Femur (tissue), 1 donor: Measurements from ENCODE around the gene LMBR1.
A peak's percentile ranks its signal among the peaks of the same experiment; 100 is the strongest.
"Not testable (repeated sequence)": the region's sequence is repeated elsewhere in the genome, so short reads cannot be mapped to it uniquely, and the experiment has no call there.

ENCODE experiments used
- DNase-seq: peaks from one replicate; pipeline ENCODE4 v3.0.0-alpha.2; 2017

LMBR1 gene

GRCh38 chr7:156892821-156893706 is at the start of gene LMBR1:
Gene LMBR1 (minus strand): TSS chr7:156893183. CDS start chr7:156892993, 190 bp downstream.
- DNase-seq: peak; percentile 97

DNA sequence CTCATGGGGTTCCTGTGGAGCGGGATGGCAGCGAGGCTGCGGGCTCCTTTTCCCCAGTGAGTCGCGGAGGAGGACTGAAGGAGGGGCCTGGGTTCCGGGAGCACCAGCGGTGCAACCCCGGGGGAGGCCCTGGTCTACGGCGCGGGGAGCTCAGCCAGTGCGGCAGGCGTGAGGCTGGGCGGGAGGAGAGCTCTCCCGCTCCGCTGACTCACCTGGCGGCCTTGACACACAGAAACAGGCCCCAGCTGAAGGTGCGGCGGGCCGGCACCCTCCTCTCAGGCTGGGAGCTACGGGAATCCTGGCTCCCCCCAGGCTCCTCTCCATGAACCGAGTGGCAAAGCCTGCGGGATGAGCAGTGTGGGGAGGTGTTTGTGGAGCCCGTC is 49.7 kb upstream of the LMBR1 start:
- DNase-seq: no peak

DNA sequence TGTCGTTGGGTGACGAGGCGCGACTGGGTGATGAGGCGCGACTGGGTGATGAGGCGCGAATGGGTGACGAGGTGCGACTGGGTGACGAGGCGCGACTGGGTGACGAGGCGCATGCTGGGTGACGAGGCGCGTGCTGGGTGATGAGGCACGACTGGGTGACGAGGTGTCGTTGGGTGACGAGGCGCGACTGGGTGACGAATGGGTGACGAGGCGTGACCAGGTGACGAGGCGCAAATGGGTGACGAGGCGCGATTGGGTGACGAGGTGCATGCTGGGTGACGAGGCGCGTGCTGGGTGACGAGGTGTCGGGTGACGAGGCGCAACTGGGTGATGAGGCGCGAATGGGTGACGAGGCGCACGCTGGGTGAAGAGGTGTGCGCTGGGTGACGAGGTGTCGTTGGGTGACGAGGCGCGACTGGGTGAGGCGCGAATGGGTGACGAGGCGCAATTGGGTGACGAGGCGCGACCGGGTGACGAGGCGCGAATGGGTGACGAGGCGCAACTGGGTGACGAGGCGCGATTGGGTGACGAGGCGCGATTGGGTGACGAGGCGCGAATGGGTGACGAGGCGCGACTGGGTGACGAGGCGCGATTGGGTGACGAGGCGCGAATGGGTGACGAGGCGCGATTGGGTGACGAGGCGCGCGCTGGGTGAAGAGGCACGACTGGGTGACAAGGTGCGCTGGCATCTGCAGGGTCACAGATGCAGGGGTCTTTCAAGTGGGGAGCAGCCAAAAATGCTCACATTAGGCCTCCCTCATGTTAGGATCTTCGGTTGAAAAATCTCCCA is 48.6 kb upstream of the LMBR1 start:
- no peak for DNase-seq

DNA sequence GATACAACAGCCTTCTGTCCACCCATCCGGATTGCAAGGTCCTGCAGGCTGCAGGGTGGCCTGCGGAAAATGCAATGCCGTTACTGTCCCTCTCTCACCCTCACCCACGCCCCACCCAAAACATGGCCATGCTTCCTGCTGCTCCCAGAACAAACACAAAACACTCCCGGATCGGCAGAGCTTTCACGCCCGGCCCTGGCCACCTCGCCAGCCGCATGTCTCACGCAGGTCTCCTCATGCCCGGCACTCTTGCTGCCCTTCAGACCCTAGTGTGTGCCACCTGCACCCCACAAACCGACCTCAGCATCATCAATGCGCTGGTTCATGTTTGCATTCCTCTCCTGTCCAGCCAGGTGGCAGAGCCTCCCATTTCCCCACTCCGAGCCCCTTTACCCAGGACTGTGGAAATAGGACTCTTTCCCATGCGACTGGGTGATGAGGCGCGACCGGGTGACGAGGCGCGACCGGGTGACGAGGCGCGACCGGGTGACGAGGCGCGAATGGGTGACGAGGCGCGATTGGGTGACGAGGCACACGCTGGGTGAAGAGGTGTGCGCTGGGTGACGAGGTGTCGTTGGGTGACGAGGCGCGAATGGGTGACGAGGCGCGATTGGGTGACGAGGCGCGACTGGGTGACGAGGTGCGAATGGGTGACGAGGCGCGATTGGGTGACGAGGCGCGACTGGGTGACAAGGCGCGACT is 47.6 kb upstream of the LMBR1 start:
- DNase-seq: no peak

DNA sequence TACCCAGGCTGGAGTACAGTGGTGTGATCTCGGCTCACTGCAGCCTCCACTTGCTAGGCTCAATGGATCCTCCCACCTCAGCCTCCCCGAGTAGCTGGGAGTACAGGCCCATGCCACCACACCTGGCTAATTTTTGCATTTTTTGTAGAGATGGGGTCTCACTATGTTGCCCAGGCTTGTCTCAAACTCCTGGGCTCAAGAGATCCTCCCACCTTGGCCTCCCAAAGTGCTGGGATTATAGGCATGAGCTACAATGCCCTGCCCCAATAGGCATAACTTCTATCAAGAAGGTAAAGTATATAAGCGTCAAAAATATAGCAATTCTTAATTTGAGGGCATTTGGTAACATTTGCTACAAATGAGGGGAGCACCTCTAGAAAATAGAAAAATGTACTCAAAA is 43.8 kb upstream of the LMBR1 start:
- not testable (repeated sequence) for DNase-seq

DNA sequence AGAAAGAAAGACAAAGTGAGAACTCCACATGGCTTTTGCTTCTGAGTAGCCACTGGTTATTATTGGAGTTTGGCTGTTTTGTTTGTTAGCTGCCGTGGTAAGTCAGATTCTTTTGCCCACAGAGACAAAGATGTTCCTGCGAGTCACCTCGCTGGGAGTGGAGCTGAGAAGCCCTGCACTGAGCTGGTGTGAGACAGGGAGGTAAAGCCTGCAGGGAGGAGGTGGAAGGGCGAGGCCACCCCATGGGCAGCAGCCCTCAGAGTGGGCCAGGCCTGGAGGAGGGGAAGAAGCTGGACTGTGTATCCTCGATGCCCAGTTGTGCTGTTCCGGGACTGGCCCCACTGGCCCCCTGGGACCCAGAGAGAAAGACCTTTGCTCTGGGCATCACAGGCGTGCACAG is 42.3 kb upstream of the LMBR1 start:
- no peak for DNase-seq

DNA sequence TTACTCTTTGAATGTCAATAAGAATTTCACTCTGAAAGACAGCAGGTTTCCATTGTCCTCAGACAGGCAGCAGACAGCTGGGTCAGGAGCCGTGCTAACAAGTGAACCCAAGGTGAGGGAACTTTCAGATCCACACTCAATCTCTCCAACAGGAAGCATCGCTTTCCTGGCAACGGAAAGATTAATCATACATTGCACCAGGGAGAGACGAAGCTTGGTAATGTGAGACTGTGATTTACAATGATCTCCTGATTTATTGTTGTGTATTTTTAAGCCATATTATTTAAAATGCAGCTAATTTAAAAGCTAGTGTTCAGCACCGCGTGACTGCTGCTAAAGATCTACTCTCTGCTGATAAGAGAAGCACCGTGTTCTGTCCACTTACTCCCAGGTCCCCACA is 39.0 kb upstream of the LMBR1 start:
- no peak for DNase-seq

GRCh38 chr7:156929789-156930539 is 37.0 kb upstream of the LMBR1 start:
- DNase-seq: no peak

- no peak for DNase-seq
These were observed 35.4 kb upstream of the LMBR1 start for GRCh38 chr7:156928406-156928747.

DNA sequence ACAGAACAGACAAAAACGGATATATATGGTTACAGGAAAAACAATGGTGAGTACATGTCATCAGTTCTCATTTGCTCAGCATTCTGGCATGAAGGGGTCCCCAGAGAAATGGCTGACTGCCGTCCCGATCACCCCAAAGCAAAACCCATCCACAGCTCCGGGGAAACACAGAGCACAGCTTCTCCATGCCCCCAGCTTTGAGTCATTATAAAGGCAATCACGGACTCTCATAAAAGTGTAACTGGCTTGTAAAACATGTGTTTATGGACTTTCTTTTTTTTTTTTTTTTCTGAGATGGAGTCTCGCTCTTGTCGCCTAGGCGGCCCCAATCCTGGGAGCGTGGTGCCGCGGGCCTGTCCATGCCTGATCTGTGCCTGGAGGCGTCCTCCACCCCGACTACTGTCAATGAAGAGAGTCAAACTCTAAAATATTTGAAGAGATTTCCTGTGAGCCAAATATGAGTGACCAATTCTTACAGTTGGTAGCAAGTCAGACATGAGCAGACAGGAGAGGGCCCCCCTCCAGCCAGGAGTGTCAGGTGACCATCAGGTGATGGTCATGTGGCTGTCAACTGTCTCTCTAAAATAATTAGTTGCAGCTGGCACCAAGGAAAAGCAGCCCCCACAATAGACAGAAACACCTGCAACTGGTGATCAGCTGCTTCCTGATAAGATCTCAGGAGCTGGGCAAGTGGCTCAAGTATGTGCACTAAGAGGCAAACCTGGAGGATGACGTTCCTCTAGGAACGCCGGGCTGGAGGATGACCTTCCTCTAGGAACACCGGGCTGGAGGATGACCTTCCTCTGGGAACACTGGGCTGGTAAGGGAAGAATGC is 34.8 kb upstream of the LMBR1 start:
- DNase-seq: no peak

DNA sequence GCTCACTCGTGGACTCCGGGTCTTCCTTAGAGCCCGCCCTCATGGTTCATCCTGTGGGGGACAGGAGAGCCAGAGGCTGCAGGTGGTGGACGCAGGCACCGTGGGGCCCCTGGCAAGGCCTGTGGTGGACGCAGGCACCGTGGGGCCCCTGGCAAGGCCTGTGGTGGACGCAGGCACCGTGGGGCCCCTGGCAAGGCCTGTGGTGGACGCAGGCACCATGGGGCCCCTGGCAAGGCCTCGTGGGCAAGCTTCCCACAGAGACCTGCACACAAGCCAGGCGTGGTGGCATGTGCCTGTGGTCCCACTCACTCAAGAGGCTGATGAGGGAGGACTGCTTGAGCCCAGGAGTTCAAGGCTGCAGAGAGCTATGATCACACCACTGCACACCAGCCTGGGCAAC is 32.8 kb upstream of the LMBR1 start:
- DNase-seq: not testable (repeated sequence)

DNA sequence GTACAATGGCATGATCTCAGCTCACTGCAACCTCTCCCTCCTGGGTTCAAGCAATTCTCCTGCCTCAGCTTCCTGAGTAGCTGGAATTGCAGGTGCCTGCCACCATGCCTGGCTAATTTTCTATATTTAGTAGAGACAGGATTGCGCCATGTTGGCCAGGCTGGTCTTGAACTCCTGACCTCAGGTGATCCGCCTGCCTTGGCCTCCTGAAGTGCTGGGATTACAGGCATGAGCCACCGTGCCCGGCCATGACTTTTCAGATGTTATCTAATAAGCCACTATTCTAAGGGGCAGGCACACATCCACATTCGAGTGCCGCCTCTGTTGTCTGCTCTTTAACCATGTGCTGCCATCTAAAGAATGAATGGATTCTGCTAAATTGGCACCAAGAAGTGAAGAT is 29.3 kb upstream of the LMBR1 start:
- not testable (repeated sequence) for DNase-seq

GRCh38 chr7:156920487-156921373 is 27.7 kb upstream of the LMBR1 start:
- not testable (repeated sequence) for DNase-seq

DNA sequence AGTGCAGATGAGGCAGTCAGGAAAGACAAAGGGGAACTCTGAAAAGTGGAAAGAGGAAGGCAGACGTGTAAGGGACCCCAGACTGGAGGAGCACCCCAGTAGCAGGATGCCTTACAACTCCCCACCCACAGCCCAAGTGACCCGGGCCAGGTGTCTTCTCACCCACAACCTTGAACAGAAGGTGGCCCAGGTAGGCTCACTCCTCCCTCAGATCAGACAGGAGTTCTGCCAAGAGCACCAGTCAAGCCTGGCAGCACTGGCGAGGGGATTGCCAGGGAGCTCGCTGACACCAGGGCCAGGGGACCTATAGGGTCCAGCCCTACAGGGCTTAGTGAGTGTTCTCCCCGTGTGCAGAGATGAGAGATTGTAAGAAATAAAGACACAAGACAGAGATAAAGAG is 27.1 kb upstream of the LMBR1 start:
- no peak for DNase-seq

GRCh38 chr7:156919132-156919713 is 26.2 kb upstream of the LMBR1 start:
- no peak for DNase-seq

DNA sequence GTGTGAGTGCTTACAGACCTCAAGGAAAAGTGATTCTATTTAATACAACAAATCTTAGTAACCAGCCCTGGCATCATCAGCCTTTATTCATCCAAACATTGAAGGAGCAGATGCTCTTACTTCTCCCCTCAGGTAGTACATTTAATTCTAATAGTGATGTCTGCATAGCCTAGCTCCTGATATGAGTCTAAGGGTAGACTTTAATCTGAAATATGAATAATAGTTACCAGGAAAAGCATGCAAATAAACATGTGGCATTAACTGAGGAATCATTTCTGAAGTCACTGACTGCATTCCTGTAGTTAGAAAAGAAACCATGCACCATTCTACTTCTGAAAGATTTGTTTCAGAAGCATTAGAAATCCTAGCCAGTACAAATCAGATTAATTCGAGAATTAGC is 25.7 kb upstream of the LMBR1 start:
- DNase-seq: no peak

DNA sequence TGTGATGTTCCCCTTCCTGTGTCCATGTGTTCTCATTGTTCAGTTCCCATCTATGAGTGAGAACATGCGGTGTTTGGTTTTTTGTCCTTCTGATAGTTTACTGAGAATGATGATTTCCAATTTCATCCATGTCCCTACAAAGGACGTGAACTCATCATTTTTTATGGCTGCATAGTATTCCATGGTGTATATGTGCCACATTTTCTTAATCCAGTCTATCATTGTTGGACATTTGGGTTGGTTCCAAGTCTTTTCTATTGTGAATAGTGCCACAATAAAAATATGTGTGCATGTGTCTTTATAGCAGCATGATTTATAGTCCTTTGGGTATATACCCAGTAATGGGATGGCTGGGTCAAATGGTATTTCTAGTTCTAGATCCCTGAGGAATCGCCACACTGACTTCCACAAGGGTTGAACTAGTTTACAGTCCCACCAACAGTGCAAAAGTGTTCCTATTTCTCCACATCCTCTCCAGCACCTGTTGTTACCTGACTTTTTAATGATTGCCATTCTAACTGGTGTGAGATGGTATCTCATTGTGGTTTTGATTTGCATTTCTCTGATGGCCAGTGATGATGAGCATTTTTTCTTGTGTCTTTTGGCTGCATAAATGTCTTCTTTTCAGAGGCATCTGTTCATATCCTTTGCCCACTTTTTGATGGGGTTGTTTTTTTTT is 16.7 kb upstream of the LMBR1 start:
- not testable (repeated sequence) for DNase-seq

- DNase-seq: no peak
These were observed 14.7 kb upstream of the LMBR1 start for GRCh38 chr7:156907656-156908055.

GRCh38 chr7:156906200-156906649 is 13.2 kb upstream of the LMBR1 start:
- no peak for DNase-seq
